Fibroblast of pulmonary artery (primary cell): Measurements from ENCODE around the gene ATP1B2.

Experiments
- DNase-seq: peaks from one replicate; pipeline ENCODE4 v3.0.0-alpha.2; 2010; ENCODE audit warnings: low read depth
- H3K4me3 ChIP-seq: replicated peaks from 2 replicates; pipeline ENCODE4 v1.5.1; 2011; ENCODE audit warnings: low read depth, mild to moderate bottlenecking, control low read depth, low read length, moderate library complexity
- CTCF ChIP-seq: IDR thresholded peaks from 2 replicates; pipeline ENCODE4 v1.5.1; 2011; ENCODE audit warnings: mild to moderate bottlenecking, control low read depth, low read length, inconsistent platforms; ENCODE audit errors: missing control alignments

Gene ATP1B2

DNA sequence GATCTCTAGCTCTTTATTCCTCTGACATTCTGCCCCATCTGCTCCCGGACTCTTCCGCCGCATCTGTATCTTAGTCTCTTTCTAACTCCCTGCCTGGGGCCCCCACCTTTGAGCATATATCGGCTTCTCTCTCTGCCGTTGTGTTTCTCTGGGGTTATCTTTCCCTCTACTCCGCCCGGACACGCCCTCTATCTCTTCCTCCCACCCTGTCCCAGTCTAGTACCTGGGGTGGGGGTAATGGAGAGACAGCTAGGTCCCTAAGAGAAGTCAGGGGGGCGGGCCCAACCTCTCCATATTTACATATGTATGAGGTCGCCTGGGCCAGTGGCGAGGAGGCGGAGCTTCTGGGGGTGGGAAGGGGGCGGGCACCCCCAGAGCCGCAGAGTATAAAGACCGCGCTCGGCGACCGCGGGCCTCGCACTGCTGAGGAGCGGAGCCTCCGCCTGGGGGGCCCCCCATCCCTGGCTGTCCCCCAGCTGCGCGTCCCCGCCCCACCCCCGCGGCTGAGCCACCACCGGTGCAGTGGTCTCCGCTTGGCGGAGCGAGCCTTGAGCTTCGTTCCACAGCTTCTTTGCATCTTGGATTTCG is at the start of gene ATP1B2:
TSS of gene ATP1B2 (plus strand) at position 418 of the 588 bp plus-strand sequence. CDS start 593 bp downstream, outside the sequence.
- peak within 1 kb of the TSS; percentile 37 for H3K4me3 ChIP-seq
- DNase-seq = peak; percentile 31
- no peak for TF ChIP-seq CTCF

DNA sequence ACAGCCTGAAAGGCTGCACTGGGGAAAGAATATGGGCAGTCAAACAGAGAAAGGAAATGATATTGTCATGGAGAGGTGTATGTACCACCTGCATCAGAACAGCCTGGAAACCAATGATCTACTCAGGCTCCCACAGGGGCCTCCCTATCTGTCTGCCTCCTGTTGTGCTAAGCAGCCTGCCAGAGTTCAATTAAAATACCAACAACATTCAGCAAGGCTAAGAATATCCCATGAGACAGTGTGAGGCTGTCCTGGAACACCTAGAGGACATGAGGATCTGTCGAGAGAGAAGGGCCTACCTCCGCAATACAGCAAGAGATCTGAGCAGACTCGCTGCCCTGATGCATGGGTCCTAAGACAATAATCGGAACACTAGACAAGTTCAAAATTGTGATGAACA is 44.4 kb upstream of the ATP1B2 start:
- TF ChIP-seq CTCF = no peak
- H3K4me3 ChIP-seq = no peak overlapping the region
- DNase-seq = no peak

DNA sequence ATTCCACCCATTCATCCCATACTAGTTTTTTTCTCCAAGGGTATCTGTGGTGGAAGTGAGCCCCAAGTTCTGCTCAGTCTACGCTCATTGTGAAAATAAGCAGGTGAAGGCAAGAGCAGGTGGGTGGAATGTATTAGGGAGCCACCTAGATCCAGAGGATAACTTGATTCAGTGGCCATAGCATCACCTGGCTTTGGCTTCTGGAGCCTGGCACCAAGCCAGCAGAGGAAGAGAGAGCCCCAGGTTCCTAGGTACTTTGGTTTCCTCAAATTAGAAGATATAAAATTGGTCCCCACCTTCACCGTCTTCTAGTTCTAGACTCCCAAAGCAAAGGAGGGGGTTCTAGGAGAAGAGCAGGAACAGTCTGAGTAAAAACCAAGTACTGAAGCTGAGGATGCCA is 40.1 kb upstream of the ATP1B2 start:
- TF ChIP-seq CTCF = no peak
- DNase-seq = no peak
- no peak overlapping the region for H3K4me3 ChIP-seq

GRCh38 chr17:7611635-7612293 is 39.0 kb upstream of the ATP1B2 start:
- no peak for DNase-seq
- H3K4me3 ChIP-seq = no peak overlapping the region
- TF ChIP-seq CTCF = no peak

DNA sequence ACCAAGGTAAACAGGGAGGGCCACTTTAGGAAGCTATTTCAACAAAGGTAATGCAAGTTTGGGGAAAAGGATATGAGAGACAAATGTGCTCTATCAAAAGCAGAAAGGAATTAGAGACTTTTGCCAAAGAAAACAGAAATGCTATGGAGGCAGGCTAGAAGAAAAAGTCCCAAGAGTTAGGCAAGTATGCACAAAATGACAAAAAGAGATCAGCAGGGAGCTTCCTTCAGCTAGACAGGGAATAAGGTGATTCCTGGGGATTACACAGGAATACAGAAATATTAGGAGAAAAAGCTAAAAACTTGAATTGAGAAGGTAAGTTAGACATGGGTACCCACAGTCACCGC is 38.5 kb upstream of the ATP1B2 start:
- peak; percentile 34 for DNase-seq
- no peak overlapping the region for H3K4me3 ChIP-seq
- TF ChIP-seq CTCF = no peak

GRCh38 chr17:7613769-7614424 is 36.8 kb upstream of the ATP1B2 start:
- no peak for TF ChIP-seq CTCF
- DNase-seq = no peak
- H3K4me3 ChIP-seq = peak overlapping the region; percentile 87
